ENCODE results near the gene ZNF143. TPM values are rescaled to one million over a fixed set of nuclear protein-coding genes. Genes with fewer than 3 reads are reported as not detected.
"Not testable (repeated sequence)": the region's sequence is repeated elsewhere in the genome, so short reads cannot be mapped to it uniquely, and the experiment has no call there.

The ZNF143 gene
- total and polyA plus RNA-seq, 2 of the 4 experiments (the other 2 are of a cell fraction) = 23.8 to 49.6 TPM

GRCh38 chr11:9549216-9549615 is 88.4 kb downstream of the ZNF143 start:
- POLR2A ChIA-PET (ENCODE audit: unreplicated experiment); ATAC-seq (ENCODE audit: low read depth); in situ Hi-C loops (cut with MboI; ENCODE audit: low sequenced_read_pairs): not testable (repeated sequence)

More at GRCh38 chr11:9549216-9549615, 88.4 kb downstream of the ZNF143 start:
- H2AK5ac ChIP-seq (ENCODE audit: low read depth, low read length); H2BK15ac ChIP-seq (ENCODE audit: low read depth, low read length); H3K9ac ChIP-seq (ENCODE audit: low read depth, low read length); H3K27me3 ChIP-seq (ENCODE audit: control insufficient read depth, insufficient read depth, low read length); H3K14ac ChIP-seq (replicated peaks; ENCODE audit: low read depth, low read length); H2AK9ac ChIP-seq (replicated peaks; ENCODE audit: low read depth, low read length, poor library complexity); H3K18ac ChIP-seq (ENCODE audit: low read depth, low read length); H4K5ac ChIP-seq (ENCODE audit: low read depth, low read length); H3K56ac ChIP-seq (ENCODE audit: extremely low read depth, insufficient read depth, low read length); H4K20me1 ChIP-seq (ENCODE audit: insufficient read depth, low read length); H3K27ac ChIP-seq (ENCODE audit: insufficient read depth, low read length); H2BK5ac ChIP-seq (ENCODE audit: low read depth, low read length, poor library complexity, severe bottlenecking); H3K9me3 ChIP-seq (ENCODE audit: control insufficient read depth, insufficient read depth, low read length); H3K36me3 ChIP-seq (ENCODE audit: control insufficient read depth, insufficient read depth, low read length); intact Hi-C loops (cut with micrococcal nuclease); H3K23ac ChIP-seq (ENCODE audit: low read depth, low read length); DNase-seq; H2AFZ ChIP-seq (replicated peaks; ENCODE audit: low read length, poor library complexity); H3K4ac ChIP-seq (ENCODE audit: low read depth, low read length); H3K4me3 ChIP-seq (ENCODE audit: insufficient read depth, low read depth, low read length); H4K8ac ChIP-seq (ENCODE audit: low read depth in 2 of 2, low read length in 2 of 2); H2BK120ac ChIP-seq (ENCODE audit: low read depth, low read length); H3K9me1 ChIP-seq (ENCODE audit: insufficient read depth, low read length); H3K79me1 ChIP-seq (ENCODE audit: low read depth in 1 of 2, low read length in 2 of 2); H3K4me2 ChIP-seq (ENCODE audit: low read depth, low read length); dilution Hi-C loops (cut with HindIII; ENCODE audit: low sequenced_read_pairs, unreplicated experiment); BruUV-seq (replicated peaks); H3K4me1 ChIP-seq (ENCODE audit: control insufficient read depth, insufficient read depth, low read length); H4K91ac ChIP-seq (ENCODE audit: insufficient read depth, low read depth, low read length); H2BK20ac ChIP-seq (ENCODE audit: low read depth, low read length): not testable (repeated sequence)
- WGBS, 2 experiments (ENCODE audit: extremely low coverage in 2 of 2, insufficient read length in 1 of 2) = no CpG with 5 or more reads among the region's 5 CpGs
- CTCF ChIA-PET = interaction anchor here (0.6 kb wide), 1 partner anchor 17 kb away, joined by 3 read pairs; no protein-coding TSS in a partner anchor
